ELR (cell line): ENCODE measurements around the gene SLC16A11.
A peak's percentile ranks its signal among the peaks of the same experiment; 100 is the strongest.
"Not testable (repeated sequence)": the region's sequence is repeated elsewhere in the genome, so short reads cannot be mapped to it uniquely, and the experiment has no call there.

Source experiments
- DNase-seq: peaks from one replicate; pipeline ENCODE4 v3.0.0-alpha.2; 2015; ENCODE audit warnings: low read depth

Gene SLC16A11

DNA sequence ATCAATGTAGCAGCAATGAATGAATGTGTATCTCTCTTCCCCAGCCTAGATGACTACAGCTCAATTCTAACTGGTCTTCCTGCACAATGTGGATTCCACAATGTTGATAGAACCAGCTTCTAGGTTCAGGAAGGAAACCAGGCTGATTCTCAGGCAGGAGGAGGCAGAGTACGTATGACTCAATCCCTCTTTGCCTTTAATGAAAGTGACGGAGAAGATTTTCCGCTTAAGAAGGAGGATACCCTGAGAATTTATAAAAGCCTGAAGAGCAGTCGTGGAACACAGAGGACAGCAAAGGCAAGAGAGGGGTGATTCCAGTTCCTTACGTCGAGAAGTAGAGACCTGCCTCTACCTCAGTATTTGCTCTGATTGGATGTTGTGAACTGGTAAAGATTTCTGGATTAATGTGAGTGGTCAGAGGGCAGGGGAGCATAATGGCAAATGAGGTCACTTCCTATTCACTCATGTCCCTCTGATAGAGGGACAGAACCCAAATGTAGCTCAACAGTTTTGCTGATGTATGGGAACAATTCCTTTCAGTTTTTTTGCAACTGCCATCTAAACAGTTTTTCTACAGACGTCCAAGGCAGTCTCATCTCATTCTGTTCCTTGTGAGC, 15.0 kb upstream of the SLC16A11 start:
- DNase-seq: peak; percentile 74

DNA sequence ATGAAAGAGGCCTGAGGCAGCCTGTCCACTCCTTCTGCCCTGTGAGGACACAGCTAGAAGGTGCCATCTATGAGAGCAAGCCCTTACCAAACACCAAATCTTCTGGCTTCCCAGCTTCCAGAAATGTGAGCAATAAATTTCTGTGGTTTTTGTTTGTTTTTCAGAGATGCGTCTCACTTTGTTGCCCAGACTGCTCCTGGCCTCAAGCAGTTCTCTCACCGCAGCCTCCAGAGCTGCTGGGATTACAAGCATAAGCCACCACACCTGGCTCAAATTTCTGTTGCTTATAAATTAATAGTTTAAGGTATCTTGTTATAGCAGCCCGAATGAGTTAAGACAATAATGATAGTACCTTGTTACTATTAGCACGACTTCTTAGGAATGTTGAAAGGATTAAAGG, 12.5 kb upstream of the SLC16A11 start:
- DNase-seq: peak; percentile 81

DNA sequence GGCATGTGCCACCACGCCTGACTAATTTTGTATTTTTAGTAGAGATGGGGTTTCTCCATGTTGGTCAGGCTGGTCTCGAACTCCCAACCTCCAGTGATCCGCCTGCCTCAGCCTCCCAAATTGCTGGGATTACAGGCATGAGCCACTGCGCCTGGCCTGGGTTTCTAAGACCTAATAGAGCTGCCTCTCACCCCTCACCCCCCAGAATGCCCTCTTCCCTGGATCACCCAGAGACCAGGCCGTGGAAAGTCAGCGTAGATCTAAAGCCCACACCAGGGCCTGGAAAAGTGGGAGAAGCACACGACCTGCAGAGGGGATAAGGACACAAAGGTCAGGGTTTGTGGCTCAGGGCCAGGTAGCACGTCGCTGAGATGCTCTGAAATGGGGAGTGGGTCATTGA, 6.7 kb upstream of the SLC16A11 start:
- DNase-seq: not testable (repeated sequence)

DNA sequence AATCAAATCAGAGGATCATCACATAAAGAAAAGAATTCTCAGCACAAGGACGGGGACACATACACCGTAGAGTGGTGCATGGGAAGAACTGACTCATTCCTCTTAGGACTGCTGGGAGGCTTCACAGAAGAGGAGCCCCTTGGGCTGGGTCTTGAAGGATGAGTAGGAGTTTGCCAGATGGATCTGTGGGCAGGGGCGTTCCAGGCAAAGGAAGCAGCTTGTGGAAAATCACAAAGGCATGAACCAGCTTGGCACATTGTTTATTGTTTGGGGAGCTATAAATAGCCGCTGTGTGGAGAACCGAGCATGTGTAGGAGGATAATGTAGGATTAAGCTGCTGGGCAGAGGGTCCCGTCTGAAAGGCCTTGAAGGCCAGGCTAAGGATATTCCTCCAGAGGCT, 5.1 kb upstream of the SLC16A11 start:
- peak; percentile 40 for DNase-seq

DNA sequence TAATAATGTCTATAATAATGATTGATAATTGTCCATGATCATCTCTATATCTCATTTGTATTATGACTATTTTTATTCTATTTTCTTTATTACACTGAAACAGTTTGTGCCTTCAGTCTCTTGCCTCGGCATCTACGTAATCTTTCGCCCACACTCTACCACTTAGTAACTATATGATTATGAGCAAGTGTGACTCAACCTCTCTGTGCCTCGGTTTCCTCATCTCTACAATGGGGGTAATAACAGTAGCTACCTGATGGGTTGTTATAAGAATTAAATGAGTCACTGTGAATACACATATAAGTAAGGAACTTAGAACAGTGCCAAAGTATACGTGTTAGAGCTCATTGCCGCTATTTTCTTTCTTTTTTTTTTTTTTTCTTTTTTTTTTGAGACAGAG, 3.7 kb upstream of the SLC16A11 start:
- DNase-seq: no peak

DNA sequence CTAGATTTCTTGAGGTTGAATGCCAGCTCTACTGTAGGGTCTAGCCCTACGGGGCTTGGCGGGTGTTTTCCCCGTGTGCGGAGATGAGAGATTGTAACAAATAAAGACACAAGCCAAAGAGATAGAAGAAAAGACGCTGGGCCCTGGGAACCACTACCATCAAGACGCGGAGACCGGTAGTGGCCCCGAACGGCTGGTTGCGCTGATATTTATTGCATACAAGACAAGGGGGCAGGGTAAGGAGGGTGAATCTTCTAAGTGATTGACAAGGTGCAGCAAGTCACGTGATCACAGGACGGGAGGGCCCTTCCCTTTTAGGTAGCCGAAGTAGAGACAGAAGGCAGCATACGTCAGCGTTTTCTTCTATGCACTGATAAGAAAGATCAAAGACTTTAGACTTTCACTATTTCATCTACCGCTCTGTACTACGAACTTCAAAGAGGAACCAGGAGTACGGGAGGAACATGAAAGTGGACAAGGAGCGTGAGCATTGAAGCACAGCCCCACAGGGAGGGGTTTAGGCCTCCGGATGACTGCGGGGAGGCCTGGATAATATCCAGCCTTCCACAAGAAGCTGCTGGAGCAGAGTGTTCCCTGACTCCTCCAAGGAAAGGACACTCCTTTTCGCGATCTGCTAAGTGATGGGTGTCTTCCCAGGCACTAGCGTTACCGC, 3.0 kb upstream of the SLC16A11 start:
- DNase-seq: not testable (repeated sequence)

DNA sequence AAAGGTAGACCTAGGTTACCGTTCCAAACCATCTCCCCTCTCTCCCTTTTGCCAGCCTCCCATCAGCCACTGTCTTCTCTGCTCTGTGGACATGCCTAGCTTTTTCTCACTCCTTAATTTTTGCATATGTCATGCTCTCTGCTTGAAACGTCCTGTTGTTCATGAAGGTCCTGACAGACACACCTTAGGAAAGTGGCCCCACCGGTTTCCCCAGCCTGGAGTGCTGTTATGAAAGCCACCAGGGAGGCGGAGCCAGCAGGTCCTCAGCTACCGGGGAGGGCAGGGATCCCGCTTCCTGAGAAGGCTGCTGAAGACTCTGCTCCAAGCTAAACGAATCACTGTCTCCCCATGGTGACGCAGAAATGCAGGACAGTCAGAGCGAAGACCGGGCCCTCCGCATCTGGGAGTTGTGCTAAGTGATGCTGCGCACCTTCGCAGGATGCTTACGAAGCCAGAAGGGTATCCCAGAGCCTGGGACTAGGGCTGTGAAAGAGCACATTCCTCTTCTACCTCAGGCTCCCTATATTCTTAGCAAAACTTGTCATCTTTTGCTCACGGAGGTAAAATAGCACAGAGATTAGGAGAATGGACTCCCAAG, 2.3 kb upstream of the SLC16A11 start:
- DNase-seq: peak; percentile 48

DNA sequence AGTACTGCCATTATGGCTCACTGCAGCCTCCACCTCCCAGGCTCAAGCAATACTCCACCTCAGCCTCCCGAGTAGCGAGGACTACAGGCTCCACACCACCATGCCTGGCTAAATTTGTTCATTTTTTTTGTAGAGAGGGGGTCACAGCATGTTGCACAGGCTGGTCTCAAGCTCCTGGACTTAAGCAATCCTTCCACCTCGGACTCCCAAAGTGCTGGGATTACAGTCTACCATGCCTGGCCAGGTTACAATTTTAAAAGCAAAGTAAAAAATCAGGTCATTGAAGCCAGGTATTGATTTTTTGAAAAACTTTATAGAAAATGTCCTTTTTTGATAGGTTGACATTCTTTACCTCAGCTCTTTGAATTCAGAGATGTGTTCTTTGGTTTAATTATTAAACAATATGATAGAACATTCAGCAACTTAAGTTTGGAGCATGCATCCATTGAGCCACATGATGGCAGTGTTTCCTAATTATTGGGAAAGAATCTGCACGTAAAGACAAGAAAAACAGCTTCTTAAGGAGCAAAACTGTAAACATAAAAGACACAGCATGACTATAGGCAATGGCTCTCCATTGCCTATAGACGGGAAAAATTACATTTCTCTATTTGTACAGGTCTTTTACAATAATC, 1.7 kb upstream of the SLC16A11 start:
- DNase-seq: peak; percentile 82

DNA sequence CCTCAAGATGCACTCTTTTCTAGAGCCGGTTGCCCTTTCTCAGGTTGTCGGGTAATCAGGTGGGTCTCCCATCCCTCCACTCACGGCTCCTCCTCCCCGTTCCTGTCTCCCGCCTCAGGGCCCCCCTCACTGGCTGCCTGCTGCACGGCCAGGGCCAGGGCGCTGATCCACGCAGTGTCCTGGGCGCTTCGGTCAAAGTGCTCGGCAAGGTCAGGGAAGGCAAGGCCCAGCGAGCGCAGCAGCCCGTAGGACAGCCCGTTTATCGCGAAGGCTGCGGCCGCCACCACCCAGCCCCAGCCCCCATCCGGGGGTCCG, 753 bp downstream of the SLC16A11 start:
- no peak for DNase-seq

DNA sequence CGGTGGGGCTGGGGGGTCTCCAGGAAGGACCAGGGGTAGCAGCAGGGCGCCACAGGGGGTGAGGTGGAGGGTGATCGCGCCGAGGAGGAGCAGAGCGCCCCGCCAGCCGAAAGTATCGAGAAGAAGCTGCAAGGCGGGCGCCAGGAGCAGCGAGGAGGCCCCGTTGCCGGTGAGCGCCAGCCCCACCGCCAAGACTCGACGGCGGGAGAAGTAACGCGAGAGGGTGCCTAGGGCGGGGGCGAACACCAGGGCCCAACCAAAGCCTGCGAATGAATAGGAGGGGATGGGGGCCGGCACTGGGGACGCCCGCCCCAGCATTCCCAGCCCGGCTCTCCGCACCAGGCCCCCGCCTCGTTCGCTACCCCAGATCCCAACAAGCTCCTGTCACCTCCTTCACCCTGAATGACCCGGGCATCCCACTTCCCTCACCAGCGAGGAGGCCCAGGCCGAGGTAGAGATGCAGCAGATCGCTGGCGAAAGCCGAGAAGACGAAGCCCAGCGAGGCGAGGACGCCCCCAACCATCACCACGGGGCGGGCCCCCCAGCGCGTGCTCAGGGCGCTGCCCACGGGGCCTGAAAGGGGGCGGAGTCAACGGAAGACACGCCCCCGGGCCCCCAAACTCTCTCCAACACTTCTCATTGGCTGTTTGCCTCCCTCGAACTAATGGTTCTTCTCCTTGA, 1.3 kb downstream of the SLC16A11 start:
- no peak for DNase-seq

DNA sequence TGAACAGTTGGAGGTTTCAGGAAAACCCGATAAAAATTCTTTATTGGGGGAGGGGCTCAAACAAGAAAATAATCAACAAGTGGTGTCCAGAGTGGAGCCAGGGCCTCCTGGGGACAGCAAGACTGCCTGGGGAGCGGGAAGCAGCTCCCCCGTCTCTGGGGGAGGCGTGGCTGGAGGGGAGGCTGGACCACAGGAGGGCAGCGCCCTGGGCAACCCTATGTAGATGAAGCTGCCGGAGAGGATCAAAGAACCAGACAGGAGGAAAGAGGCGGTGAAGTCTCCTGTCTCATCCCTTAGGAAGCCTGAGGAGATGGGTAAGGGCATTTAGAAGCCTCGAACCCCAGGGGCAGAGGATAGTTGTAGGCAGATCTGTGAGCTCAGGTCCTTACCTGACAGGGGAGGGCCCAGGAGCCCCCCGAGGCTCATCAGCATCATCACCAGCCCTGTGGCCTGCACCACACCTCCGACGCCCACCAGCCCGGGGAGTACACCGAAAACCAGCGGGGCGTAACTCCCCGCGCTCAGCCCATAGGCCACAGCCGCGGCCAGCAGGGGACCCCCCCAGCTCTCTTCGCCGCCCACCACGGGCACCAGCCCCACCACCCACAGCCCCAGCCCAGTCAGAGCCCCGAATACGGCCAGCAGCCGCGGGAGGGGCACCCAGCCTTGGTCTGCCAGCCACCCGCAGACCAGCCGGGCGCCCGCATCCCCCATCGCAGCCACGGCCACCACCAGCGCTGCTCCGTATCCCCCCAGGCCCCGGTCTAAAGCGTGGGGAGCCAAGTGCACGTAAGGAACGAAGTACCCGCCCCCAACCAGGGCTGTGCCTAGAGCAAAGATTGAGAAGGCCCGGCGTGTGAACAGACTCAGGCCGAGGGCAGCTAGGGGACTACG, 2.0 kb downstream of the SLC16A11 start:
- DNase-seq: no peak

DNA sequence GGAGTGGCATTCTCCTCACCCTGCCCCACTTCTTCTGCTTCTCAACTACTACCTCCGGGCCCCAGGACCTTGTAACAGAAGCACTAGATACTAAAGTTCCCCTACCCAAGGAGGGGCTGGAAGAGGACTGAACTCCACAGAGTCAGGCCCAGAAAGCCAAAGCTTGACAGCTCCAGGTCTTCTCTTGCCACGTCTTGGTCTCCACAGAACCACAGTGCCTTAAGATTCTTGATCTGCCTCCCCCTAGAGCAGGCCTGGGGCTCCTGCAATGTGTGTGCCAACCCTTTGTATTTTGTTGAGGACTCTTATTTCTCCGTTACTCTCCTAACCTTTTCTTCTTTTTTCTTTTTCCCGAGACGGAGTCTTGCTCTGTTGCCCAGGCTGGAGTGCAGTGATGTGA, 4.1 kb downstream of the SLC16A11 start:
- no peak for DNase-seq

DNA sequence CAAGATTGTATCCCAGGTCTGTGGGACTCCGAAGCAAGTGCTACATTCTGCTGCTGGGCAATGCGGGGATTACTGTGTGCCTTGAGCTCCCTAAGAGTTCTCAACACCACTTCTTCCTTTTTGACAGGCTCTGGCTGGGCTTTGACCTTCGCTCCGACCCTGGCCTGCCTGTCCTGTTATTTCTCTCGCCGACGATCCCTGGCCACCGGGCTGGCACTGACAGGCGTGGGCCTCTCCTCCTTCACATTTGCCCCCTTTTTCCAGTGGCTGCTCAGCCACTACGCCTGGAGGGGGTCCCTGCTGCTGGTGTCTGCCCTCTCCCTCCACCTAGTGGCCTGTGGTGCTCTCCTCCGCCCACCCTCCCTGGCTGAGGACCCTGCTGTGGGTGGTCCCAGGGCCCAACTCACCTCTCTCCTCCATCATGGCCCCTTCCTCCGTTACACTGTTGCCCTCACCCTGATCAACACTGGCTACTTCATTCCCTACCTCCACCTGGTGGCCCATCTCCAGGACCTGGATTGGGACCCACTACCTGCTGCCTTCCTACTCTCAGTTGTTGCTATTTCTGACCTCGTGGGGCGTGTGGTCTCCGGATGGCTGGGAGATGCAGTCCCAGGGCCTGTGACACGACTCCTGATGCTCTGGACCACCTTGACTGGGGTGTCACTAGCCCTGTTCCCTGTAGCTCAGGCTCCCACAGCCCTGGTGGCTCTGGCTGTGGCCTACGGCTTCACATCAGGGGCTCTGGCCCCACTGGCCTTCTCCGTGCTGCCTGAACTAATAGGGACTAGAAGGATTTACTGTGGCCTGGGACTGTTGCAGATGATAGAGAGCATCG, 5.6 kb downstream of the SLC16A11 start:
- no peak for DNase-seq

DNA sequence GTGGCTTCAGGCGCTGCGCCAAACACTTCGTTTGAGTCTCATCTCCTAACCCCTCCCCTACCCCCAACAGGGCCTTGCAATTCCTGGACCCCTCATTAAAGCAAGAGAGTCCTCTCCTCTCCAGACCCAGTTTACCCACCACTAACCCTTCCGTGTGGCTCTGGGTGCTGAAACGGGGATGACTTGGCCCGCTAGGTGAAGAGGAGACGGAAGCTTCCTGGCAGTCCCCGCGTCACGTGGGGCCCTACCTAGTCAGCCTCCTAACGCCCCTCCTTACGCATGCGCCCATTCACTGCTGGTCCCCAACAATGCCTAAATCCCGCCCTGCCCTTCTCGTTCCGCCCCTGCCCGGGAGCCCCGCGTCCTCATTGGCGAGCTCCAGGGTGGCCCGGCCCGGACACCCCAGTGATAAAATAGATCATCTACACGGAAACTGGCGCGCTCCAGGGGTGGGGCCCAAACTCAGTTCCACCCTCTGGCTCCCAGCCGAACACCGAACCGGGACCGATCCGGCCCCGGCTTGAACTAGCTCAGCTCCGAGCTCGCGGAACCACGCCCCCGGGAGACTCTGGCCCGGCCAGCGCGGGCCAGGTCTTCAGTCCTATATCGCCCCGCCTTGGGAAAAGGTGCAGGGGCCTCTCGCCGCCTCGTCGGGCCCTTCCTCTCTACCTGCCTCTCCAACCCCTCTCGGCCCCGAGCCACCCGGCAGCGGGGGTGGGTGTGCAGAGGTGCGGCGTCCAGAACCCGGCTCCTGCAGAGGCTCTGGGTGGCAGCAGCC, 8.1 kb downstream of the SLC16A11 start, which contains the start of gene SLC16A13:
SLC16A13 (plus strand) TSS at position 425 of the 778 bp plus-strand sequence. CDS start 368 bp downstream, outside the sequence.
- DNase-seq: peak; percentile 98

DNA sequence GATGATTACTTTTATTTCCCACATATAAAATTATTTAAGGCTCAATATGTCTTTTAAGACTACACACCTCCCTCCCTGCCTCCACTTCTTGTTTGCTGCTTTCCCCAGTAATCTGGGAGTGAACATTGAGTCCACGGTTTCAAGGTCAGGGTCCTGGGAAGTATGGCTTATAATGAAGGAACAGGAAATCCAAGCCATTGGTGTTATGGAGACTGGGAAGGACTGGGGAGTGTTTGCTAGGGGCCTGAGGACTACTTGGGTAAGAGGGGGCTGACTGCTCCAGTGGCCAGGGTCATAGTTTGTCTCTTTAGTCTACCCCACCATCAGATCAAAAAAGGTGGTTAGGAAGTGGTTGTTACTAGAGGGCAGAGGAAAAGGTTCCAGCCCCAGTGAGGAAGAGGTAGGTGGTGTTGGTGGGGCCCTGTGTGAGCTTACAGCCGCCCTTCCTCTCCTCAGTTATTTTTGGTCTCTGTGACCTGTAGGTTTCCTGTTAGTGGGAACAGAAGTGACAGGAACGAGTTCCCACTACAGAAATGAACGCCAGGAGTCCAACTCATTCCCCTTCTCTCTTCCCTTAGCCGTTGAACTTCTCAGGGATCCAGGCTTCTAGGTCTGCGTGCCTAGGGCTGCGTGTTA, 8.8 kb downstream of the SLC16A11 start:
- DNase-seq: no peak

DNA sequence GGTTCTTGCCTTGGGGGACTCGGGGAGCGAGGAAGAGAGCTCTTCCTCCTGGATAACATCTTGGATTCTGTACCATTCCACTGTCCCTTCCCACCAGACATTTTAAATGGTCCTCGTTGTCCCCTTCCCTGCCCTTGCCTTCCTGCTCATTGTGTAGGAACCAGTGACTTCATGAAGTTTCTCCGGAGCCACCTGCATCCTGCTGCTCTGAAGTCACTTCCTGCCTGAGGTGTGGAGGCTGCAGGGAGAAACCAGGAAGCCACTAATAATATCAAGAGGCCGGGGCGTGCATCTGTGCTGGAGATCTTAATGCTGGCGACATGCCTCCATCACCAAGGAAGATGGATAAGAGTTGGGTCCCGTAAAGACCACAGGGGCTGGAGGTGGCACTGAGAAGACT, 14.2 kb downstream of the SLC16A11 start:
- DNase-seq: no peak

DNA sequence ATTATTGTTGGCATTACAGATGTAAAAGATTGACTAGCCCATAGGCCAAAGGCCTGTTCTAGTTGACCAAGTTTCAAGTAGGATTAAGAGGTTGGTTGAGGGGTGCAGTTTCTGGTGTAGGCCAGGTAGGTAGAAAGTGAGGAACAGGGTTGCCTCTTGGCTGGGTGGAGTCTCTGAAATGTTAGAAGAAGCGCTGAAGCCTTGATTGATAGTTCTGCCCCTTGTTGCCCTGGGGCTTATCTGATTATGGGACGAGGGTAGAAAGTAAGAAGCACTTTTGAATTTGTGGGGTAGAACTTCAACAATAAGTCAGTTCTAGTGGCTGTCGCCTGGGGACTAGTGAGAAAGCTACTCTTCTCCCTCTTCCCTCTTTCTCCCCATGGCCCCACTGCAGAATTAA, 14.8 kb downstream of the SLC16A11 start:
- DNase-seq: no peak

DNA sequence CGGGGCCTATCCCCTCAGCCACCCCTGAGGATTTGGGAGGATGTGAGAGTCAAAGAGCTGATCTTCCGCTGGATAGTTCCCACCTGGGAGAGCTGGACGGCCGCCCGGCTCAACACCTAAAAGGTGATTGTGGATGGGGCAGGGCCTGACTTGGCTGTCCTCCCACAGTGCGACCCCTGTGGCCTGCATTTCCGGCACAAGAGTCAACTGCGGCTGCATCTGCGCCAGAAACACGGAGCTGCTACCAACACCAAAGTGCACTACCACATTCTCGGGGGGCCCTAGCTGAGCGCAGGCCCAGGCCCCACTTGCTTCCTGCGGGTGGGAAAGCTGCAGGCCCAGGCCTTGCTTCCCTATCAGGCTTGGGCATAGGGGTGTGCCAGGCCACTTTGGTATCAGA, 16.6 kb downstream of the SLC16A11 start:
- DNase-seq: no peak

DNA sequence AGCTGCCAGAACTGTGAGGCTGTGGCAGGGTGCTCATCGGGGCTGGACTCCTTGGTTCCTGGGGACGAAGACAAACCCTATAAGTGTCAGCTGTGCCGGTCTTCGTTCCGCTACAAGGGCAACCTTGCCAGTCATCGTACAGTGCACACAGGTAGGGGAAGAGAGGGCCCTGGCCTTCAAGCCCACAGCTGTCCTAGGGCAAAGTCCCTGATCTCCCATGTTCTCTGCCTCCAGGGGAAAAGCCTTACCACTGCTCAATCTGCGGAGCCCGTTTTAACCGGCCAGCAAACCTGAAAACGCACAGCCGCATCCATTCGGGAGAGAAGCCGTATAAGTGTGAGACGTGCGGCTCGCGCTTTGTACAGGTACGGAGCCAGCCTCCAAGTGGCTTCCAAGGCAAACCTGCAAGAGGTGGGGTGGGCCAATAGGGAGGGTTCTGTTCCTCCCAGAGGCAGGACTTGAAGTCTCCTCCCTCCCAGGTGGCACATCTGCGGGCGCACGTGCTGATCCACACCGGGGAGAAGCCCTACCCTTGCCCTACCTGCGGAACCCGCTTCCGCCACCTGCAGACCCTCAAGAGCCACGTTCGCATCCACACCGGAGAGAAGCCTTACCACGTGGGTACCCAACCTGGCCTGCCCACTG, 17.3 kb downstream of the SLC16A11 start:
- no peak for DNase-seq
